ENCODE data around the gene FBXO15.

Gene FBXO15

GRCh38 chr18:74040459-74041332 is 106.9 kb downstream of the FBXO15 start:
- in situ Hi-C loops (cut with MboI; ENCODE audit: low pct_unique_long_range_greater_than_20kb, low sequenced_read_pairs, unreplicated experiment): no loop called here
- peak; percentile 54 for DNase-seq (ENCODE audit: low spot score)
- peak; percentile 82 for TF ChIP-seq CTCF (IDR thresholded peaks at IDR 0.05; ENCODE audit: extremely low read depth, insufficient read depth, missing control alignments)

GRCh38 chr18:74040008-74040407 is 107.6 kb downstream of the FBXO15 start:
- DNase-seq (ENCODE audit: low spot score): no peak
- no peak for TF ChIP-seq CTCF (IDR thresholded peaks at IDR 0.05; ENCODE audit: extremely low read depth, insufficient read depth, missing control alignments)
- in situ Hi-C loops (cut with MboI; ENCODE audit: low pct_unique_long_range_greater_than_20kb, low sequenced_read_pairs, unreplicated experiment): no loop called here

GRCh38 chr18:74029161-74029560 is 118.5 kb downstream of the FBXO15 start:
- TF ChIP-seq CTCF (IDR thresholded peaks at IDR 0.05; ENCODE audit: extremely low read depth, insufficient read depth, missing control alignments): no peak
- in situ Hi-C loops (cut with MboI; ENCODE audit: low pct_unique_long_range_greater_than_20kb, low sequenced_read_pairs, unreplicated experiment): no loop called here
- DNase-seq (ENCODE audit: low spot score): no peak
